Measurements from ENCODE around the gene POLR2J.

DNA sequence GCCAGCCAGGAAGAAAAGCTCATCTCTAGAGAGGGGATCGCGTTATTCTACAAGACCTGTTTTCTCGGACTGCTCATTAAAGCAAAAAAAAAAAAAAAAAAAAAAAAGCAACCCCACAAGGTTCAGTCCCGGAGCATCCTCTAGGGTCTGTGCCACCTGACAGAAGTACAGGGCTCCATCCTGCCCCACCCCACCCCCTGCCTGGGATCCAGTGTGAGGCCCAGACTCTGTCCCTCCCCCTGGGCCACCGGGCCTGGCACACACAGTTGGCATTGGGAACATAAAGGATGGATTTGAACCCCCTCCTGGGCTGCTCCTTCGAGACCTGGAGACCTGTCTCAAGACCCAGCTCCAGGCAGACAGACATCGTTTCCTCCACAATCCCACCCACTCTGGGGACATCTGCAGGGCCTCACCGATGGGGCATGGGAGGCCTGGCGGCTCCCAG lies 44.7 kb downstream of the POLR2J start:
- TF ChIP-seq, protein P1, sequence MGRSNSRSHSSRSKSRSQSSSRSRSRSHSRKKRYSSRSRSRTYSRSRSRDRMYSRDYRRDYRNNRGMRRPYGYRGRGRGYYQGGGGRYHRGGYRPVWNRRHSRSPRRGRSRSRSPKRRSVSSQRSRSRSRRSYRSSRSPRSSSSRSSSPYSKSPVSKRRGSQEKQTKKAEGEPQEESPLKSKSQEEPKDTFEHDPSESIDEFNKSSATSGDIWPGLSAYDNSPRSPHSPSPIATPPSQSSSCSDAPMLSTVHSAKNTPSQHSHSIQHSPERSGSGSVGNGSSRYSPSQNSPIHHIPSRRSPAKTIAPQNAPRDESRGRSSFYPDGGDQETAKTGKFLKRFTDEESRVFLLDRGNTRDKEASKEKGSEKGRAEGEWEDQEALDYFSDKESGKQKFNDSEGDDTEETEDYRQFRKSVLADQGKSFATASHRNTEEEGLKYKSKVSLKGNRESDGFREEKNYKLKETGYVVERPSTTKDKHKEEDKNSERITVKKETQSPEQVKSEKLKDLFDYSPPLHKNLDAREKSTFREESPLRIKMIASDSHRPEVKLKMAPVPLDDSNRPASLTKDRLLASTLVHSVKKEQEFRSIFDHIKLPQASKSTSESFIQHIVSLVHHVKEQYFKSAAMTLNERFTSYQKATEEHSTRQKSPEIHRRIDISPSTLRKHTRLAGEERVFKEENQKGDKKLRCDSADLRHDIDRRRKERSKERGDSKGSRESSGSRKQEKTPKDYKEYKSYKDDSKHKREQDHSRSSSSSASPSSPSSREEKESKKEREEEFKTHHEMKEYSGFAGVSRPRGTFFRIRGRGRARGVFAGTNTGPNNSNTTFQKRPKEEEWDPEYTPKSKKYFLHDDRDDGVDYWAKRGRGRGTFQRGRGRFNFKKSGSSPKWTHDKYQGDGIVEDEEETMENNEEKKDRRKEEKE (IDR thresholded peaks at IDR 0.05) = no peak
- TF ChIP-seq, protein P2, sequence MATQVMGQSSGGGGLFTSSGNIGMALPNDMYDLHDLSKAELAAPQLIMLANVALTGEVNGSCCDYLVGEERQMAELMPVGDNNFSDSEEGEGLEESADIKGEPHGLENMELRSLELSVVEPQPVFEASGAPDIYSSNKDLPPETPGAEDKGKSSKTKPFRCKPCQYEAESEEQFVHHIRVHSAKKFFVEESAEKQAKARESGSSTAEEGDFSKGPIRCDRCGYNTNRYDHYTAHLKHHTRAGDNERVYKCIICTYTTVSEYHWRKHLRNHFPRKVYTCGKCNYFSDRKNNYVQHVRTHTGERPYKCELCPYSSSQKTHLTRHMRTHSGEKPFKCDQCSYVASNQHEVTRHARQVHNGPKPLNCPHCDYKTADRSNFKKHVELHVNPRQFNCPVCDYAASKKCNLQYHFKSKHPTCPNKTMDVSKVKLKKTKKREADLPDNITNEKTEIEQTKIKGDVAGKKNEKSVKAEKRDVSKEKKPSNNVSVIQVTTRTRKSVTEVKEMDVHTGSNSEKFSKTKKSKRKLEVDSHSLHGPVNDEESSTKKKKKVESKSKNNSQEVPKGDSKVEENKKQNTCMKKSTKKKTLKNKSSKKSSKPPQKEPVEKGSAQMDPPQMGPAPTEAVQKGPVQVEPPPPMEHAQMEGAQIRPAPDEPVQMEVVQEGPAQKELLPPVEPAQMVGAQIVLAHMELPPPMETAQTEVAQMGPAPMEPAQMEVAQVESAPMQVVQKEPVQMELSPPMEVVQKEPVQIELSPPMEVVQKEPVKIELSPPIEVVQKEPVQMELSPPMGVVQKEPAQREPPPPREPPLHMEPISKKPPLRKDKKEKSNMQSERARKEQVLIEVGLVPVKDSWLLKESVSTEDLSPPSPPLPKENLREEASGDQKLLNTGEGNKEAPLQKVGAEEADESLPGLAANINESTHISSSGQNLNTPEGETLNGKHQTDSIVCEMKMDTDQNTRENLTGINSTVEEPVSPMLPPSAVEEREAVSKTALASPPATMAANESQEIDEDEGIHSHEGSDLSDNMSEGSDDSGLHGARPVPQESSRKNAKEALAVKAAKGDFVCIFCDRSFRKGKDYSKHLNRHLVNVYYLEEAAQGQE (IDR thresholded peaks at IDR 0.05; ENCODE audit: low read depth, low read length) = no peak
- no peak for TF ChIP-seq TAF1 (IDR thresholded peaks at IDR 0.05; ENCODE audit: borderline replicate concordance, low read depth, low read length)
- TF ChIP-seq, protein P3, sequence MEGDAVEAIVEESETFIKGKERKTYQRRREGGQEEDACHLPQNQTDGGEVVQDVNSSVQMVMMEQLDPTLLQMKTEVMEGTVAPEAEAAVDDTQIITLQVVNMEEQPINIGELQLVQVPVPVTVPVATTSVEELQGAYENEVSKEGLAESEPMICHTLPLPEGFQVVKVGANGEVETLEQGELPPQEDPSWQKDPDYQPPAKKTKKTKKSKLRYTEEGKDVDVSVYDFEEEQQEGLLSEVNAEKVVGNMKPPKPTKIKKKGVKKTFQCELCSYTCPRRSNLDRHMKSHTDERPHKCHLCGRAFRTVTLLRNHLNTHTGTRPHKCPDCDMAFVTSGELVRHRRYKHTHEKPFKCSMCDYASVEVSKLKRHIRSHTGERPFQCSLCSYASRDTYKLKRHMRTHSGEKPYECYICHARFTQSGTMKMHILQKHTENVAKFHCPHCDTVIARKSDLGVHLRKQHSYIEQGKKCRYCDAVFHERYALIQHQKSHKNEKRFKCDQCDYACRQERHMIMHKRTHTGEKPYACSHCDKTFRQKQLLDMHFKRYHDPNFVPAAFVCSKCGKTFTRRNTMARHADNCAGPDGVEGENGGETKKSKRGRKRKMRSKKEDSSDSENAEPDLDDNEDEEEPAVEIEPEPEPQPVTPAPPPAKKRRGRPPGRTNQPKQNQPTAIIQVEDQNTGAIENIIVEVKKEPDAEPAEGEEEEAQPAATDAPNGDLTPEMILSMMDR (IDR thresholded peaks at IDR 0.05 in 2 of 3, conservative IDR thresholded peaks at IDR 0.05 in 1 of 3; ENCODE audit: control insufficient read depth in 2 of 3, extremely low read depth in 1 of 3, insufficient read depth in 1 of 3, low read depth in 3 of 3, low read length in 3 of 3) = 0 out of 6 replicates have a peak, but pooled peaks of 1 of the 3 experiments have one; percentile 0
- TF ChIP-seq SMC3 (IDR thresholded peaks at IDR 0.05; ENCODE audit: borderline replicate concordance, low read length) = no peak
